ENCODE measurements around the gene MUC6. TPM values are rescaled to one million over a fixed set of nuclear protein-coding genes. Genes with fewer than 3 reads are reported as not detected.

MUC6 gene
- total RNA-seq, 1 experiment from 2014 or later = not detected

DNA sequence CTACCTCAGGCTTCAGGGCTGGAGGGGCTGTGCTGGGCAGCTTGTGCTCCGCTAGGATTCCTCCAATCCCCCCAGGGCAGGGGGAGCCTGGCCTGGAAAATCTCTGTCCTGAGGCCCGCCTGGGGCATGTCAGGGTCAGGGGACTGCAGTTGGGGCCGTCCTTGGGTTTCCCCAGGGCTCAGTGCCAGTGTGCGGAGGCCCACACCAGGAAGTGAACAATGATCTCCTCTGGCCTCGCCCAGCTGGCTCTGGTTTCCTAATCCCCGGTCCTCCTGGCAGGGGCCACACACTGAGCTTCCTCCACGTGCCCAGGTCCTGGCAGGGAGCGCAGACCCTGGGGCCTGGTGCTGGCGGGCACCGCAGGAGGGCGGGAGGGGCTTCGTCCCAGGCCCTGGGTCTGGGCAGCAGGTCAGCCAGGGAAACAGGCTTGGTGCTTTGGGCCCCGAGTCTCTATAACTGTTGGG is 36.8 kb upstream of the MUC6 start:
- Histone ChIP-seq H3K9me3 (ENCODE audit: control insufficient read depth, low read depth, low read length) (no peaks in the 10 kb centered on the region), H3K23ac (ENCODE audit: insufficient read length, low read depth, low read length) (no peak overlapping the region), H3K4ac (ENCODE audit: low read depth, low read length) (no peak overlapping the region), H3K27me3 (ENCODE audit: insufficient read depth, low read length) (no peaks in the 10 kb centered on the region), H2AK5ac (ENCODE audit: insufficient read length, low read length) (no peak overlapping the region), H2BK15ac (ENCODE audit: low read depth, low read length) (no peak overlapping the region), H3K23me2 (ENCODE audit: insufficient read length, low read depth, low read length, poor library complexity, severe bottlenecking) (no peaks in the 10 kb centered on the region), H4K8ac (replicated peaks; ENCODE audit: insufficient read length, low read depth, low read length) (no peak overlapping the region), H2BK5ac (ENCODE audit: insufficient read length, low read length) (no peak overlapping the region), H4K5ac (ENCODE audit: insufficient read length, low read depth, low read length) (no peak overlapping the region), H3K79me2 (ENCODE audit: insufficient read depth, low read length) (no peaks in the 10 kb centered on the region), H3K4me1 (ENCODE audit: insufficient read depth, low read length) (no peaks in the 10 kb centered on the region), H3K4me2 (ENCODE audit: insufficient read depth, insufficient read length, low read length) (no peak overlapping the region), H3K56ac (ENCODE audit: insufficient read length, low read depth, low read length) (no peak overlapping the region), H2AFZ (ENCODE audit: low read length) (no peak overlapping the region), H2BK120ac (ENCODE audit: low read depth, low read length, poor library complexity, severe bottlenecking) (no peak overlapping the region), H2BK20ac (ENCODE audit: low read depth, low read length, poor library complexity, severe bottlenecking) (no peak overlapping the region), H4K91ac (ENCODE audit: insufficient read length, low read depth, low read length) (no peak overlapping the region), H3K27ac (ENCODE audit: insufficient read length, low read depth, low read length) (no peak overlapping the region), H3K79me1 (ENCODE audit: insufficient read depth, low read depth, low read length, poor library complexity, severe bottlenecking) (no peaks in the 10 kb centered on the region), H3K14ac (ENCODE audit: insufficient read depth, low read length) (no peak overlapping the region; the same call in 1 of the 2 replicates), H3K9ac (ENCODE audit: extremely low read depth, insufficient read length, low read length) (no peak overlapping the region), H3T11ph (ENCODE audit: low read length) (no peak overlapping the region), H2BK12ac (ENCODE audit: insufficient read length, low read depth, low read length) (no peak overlapping the region), H3K18ac (ENCODE audit: insufficient read length, low read depth, low read length) (no peak overlapping the region), H4K20me1 (ENCODE audit: control insufficient read depth, insufficient read depth, insufficient read length) (no peaks in the 10 kb centered on the region)
- Mint-ChIP-seq H3K4me3 (no peak overlapping the region), H3K27me3 (ENCODE audit: low read depth) (peaks cover 3% of the 10 kb centered on the region), H3K36me3 (ENCODE audit: insufficient read depth in 1 of 3, low read depth in 3 of 3) (no peaks in the 10 kb centered on the region), H3K4me1 (peaks cover 3 to 5% of the 10 kb centered on the region in 2 experiments; a peak in 3 of 4 replicates), H3K9me3 (peaks cover 2 to 3% of the 10 kb centered on the region in 2 experiments; a peak in 2 of 5 replicates), H3K27ac (no peak overlapping the region)
- WGBS (ENCODE audit: extremely low coverage, insufficient read length, low lambda C conversion rate) = no CpG with 5 or more reads among the region's 13 CpGs
- TF ChIP-seq, protein P1, sequence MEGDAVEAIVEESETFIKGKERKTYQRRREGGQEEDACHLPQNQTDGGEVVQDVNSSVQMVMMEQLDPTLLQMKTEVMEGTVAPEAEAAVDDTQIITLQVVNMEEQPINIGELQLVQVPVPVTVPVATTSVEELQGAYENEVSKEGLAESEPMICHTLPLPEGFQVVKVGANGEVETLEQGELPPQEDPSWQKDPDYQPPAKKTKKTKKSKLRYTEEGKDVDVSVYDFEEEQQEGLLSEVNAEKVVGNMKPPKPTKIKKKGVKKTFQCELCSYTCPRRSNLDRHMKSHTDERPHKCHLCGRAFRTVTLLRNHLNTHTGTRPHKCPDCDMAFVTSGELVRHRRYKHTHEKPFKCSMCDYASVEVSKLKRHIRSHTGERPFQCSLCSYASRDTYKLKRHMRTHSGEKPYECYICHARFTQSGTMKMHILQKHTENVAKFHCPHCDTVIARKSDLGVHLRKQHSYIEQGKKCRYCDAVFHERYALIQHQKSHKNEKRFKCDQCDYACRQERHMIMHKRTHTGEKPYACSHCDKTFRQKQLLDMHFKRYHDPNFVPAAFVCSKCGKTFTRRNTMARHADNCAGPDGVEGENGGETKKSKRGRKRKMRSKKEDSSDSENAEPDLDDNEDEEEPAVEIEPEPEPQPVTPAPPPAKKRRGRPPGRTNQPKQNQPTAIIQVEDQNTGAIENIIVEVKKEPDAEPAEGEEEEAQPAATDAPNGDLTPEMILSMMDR (conservative IDR thresholded peaks at IDR 0.05) = no peak
- DNase-seq = no peak

Measured in H9 (cell line).